Measurements from ENCODE around the gene FBXW4.

The FBXW4 gene

GRCh38 chr10:101578192-101578591 lies 116.8 kb downstream of the FBXW4 start:
- no peak for DNase-seq (ENCODE audit: low spot score)
- in situ Hi-C loops (cut with MboI; ENCODE audit: low sequenced_read_pairs, unreplicated experiment) = no loop called here
- no peak for TF ChIP-seq CTCF (IDR thresholded peaks at IDR 0.05; ENCODE audit: borderline replicate concordance, control extremely low read depth, extremely low read depth, insufficient read depth, missing control alignments)

GRCh38 chr10:101577121-101577871 lies 117.7 kb downstream of the FBXW4 start:
- no peak for DNase-seq (ENCODE audit: low spot score)
- in situ Hi-C loops (cut with MboI; ENCODE audit: low sequenced_read_pairs, unreplicated experiment) = no loop called here
- no peak for TF ChIP-seq CTCF (IDR thresholded peaks at IDR 0.05; ENCODE audit: borderline replicate concordance, control extremely low read depth, extremely low read depth, insufficient read depth, missing control alignments)

- no peak for DNase-seq (ENCODE audit: low spot score)
- in situ Hi-C loops (cut with MboI; ENCODE audit: low sequenced_read_pairs, unreplicated experiment) = no loop called here
Measured at GRCh38 chr10:101576211-101576863, 118.6 kb downstream of the FBXW4 start.

GRCh38 chr10:101575580-101576210 lies 119.3 kb downstream of the FBXW4 start:
- no peak for TF ChIP-seq CTCF (IDR thresholded peaks at IDR 0.05; ENCODE audit: borderline replicate concordance, control extremely low read depth, extremely low read depth, insufficient read depth, missing control alignments)
- in situ Hi-C loops (cut with MboI; ENCODE audit: low sequenced_read_pairs, unreplicated experiment) = no loop called here
- no peak for DNase-seq (ENCODE audit: low spot score)

More at GRCh38 chr10:101576211-101576863, 118.6 kb downstream of the FBXW4 start:
- no peak for TF ChIP-seq CTCF (IDR thresholded peaks at IDR 0.05; ENCODE audit: borderline replicate concordance, control extremely low read depth, extremely low read depth, insufficient read depth, missing control alignments)

- no peak for TF ChIP-seq CTCF (IDR thresholded peaks at IDR 0.05; ENCODE audit: borderline replicate concordance, control extremely low read depth, extremely low read depth, insufficient read depth, missing control alignments)
- DNase-seq (ENCODE audit: low spot score) = no peak
- in situ Hi-C loops (cut with MboI; ENCODE audit: low sequenced_read_pairs, unreplicated experiment) = no loop called here
Measured at GRCh38 chr10:101575091-101575490, 119.9 kb downstream of the FBXW4 start.

- no peak for DNase-seq (ENCODE audit: low spot score)
- TF ChIP-seq CTCF (IDR thresholded peaks at IDR 0.05; ENCODE audit: borderline replicate concordance, control extremely low read depth, extremely low read depth, insufficient read depth, missing control alignments) = no peak
- in situ Hi-C loops (cut with MboI; ENCODE audit: low sequenced_read_pairs, unreplicated experiment) = loop anchor here (25.0 kb wide), 2 partner anchors 262 to 362 kb away; no protein-coding TSS in a partner anchor
Measured at GRCh38 chr10:101573885-101574753, 120.9 kb downstream of the FBXW4 start.
